Activated CD4-positive, alpha-beta T cell treated with anti-CD3 and anti-CD28 coated beads for 36 hours (primary cell): Measurements from ENCODE around the gene ELMO3. TPM values are rescaled to one million over a fixed set of nuclear protein-coding genes. Genes with fewer than 3 reads are reported as not detected.

Experiments used
- ATAC-seq: fragments of 200-7000 bp; cut with Tn5 transposase; one replicate; pipeline ENCODE4 v1.10.0; 2021; ENCODE audit warnings: mild to moderate bottlenecking, moderate library complexity
- CTCF ChIA-PET: fragments of 350-600 bp; sonication (Branson Sonifier 250); formaldehyde crosslinking; loops from one replicate; lab custom pipeline; 2021; ENCODE audit warnings: antibody characterized with exemption; lab: Charles Lee
- POLR2A ChIA-PET: fragments of 350-600 bp; sonication (Branson Sonifier 250); formaldehyde crosslinking; loops from one replicate; lab custom pipeline; 2021; ENCODE audit warnings: antibody characterized with exemption, inconsistent platforms; lab: Charles Lee
- DNase-seq: peaks from one replicate; pipeline ENCODE4 v3.0.0-alpha.2; 2020
- H3K27ac Mint-ChIP-seq: one replicate; pipeline ENCODE4 v1.8.0; 2021; ENCODE audit warnings: mixed read lengths
- H3K27me3 Mint-ChIP-seq: one replicate; pipeline ENCODE4 v1.8.0; 2021; ENCODE audit warnings: mixed read lengths
- H3K36me3 Mint-ChIP-seq: one replicate; pipeline ENCODE4 v1.8.0; 2021; ENCODE audit warnings: low read depth, mixed read lengths
- H3K4me1 Mint-ChIP-seq: one replicate; pipeline ENCODE4 v1.8.0; 2021; ENCODE audit warnings: mixed read lengths
- H3K4me3 Mint-ChIP-seq: one replicate; pipeline ENCODE4 v1.8.0; 2021; ENCODE audit warnings: mild to moderate bottlenecking, moderate library complexity, mixed read lengths
- H3K9me3 Mint-ChIP-seq: one replicate; pipeline ENCODE4 v1.8.0; 2021; ENCODE audit warnings: low read depth, mixed read lengths
- intact Hi-C, 2 experiments: fragments of 100-400 bp; cut with DNase I in 1 of 2; cut with micrococcal nuclease in 1 of 2; formaldehyde crosslinking; loops; one replicate each; pipeline versions ENCODE4 v1.14.2 to v1.15.1; 2022 to 2024; cut with DNase I, micrococcal nuclease
- total RNA-seq, 2 experiments: library from RNA; stranded (reverse); gene quantifications; one replicate each; pipeline ENCODE4 v1.2.3, GENCODE V29; 2021

Gene ELMO3
- total RNA-seq, 2 experiments from 2014 or later = 3.0 to 4.6 TPM

DNA sequence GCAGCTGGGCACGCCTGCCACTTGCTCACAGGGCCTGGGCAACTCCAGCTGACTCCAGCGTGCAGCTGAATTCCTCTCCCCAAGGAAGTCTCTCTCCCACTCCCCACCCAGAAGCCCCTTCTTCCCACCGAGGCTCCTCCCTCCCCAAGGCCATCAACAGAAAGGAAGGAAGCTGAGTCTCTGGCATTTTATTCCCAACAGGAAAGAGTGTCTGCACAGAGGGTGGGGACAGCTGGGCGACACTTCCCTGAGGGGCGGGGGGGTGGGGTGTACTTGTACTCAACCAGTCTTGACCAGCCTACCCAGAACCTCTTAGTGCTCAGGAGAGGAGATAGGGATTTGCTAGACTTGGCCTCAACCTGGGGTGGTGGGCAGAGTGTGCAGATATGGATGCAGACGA is 8.9 kb upstream of the ELMO3 start, which contains the start of gene EXOC3L1:
EXOC3L1 (minus strand) TSS at position 96 of the 400 bp plus-strand sequence. CDS start 460 bp downstream, outside the sequence.
- Mint-ChIP-seq H3K27ac (no peak within 1 kb of the TSS), H3K9me3 (no peaks in the 10 kb centered on the region), H3K4me3 (peak within 1 kb of the TSS; percentile 93), H3K4me1 (peaks cover 31% of the 10 kb centered on the region), H3K36me3 (peaks cover 19% of the 10 kb centered on the region), H3K27me3 (peaks cover 5% of the 10 kb centered on the region)
- CTCF ChIA-PET = interaction anchor here (0.7 to 1.6 kb wide), 4 partner anchors 9 to 173 kb away, joined by 3 to 6 read pairs (median 4); no protein-coding TSS in a partner anchor
- DNase-seq (no peak), ATAC-seq (no peak)
- POLR2A ChIA-PET = no interaction called here
- intact Hi-C loops = loop anchor here in 1 of 2 experiments (5.0 kb wide), 1 partner anchor 37 kb away; the partner anchor contains the start of gene TMEM208

DNA sequence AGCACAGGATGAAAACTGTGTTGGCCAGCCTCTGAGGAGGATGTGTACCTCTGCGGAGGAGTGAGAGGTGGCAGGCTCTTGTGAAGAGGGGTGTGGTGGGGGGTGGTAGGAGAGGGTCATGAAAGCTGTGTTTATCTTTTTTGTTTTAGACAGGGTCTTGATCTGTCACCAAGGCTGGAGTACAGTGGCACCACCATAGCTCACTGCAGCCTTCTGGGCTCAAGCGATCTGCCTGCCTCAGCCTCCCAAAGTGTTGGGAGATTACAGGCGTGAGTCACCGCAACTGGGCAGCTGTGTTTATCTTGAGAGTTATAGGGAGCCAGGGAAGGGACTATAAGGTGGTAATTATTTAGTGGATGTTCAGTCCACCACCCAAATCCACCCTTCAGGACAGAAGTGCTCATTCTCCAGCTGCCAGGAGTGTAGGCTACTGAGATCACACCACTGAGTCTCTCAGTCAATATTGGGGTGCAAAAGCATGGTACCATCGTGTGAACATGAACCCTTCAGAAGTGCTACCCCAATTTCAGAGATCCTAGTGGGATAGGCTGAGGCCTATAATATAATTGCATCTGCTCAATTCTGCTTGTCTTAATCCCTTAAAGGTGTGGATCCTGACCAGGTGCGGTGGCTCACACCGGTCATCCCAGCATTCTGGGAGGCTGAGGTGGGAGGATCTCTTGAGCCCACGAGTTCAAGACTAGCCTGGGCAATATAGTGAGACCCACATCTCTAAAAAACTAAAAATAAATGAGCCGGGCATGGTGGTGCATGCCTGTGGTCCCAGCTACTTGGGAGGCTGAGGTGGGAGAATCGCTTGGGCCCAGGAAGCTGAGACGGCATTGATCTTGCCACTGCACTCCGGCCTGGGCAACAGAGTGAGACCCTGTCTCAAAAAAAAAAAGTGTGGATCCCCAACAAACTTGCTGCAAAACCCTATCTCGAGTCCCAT is 8.2 kb upstream of the ELMO3 start:
- H3K36me3 Mint-ChIP-seq = peaks cover 26% of the 10 kb centered on the region
- H3K9me3 Mint-ChIP-seq = no peaks in the 10 kb centered on the region
- DNase-seq (no peak), ATAC-seq (no peak)
- H3K27ac Mint-ChIP-seq = peak overlapping the region; percentile 93
- POLR2A ChIA-PET = no interaction called here
- peaks cover 24% of the 10 kb centered on the region for H3K4me1 Mint-ChIP-seq
- no peaks in the 10 kb centered on the region for H3K27me3 Mint-ChIP-seq
- intact Hi-C loops = loop anchor here in 1 of 2 experiments (5.0 kb wide), 1 partner anchor 37 kb away; the partner anchor contains the start of gene TMEM208
- CTCF ChIA-PET = interaction anchor here (0.7 to 1.6 kb wide), 3 partner anchors 10 to 33 kb away, joined by 3 to 6 read pairs (median 4); no protein-coding TSS in a partner anchor
- peak overlapping the region; percentile 93 for H3K4me3 Mint-ChIP-seq

DNA sequence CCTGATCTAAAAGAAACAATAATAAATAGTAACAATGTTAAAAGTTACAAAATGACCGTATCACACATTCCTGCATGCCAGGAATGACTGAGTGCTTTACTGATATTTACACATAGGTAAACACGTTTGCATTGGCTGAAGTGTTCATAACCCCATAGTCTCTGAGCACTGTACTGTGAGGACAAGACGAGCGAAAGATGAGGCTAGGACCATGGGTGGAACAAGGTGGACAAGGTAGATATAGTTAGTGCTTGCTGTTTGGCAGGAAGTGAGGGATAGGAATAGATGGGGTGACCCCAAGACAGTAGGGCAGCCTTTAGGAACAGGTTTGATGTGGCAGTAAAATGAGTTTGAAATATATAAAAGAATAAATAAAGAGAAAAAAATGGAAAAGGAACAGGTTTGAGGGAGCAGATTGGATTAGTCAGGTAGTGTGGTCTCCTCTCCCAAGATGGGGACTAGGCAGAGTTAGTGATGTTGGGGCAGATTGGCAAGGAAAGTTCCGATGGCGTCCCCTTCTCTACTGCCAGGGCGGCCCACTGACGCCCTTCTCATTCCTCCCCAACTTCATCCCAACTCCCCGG is 7.4 kb upstream of the ELMO3 start:
- ChIA-PET POLR2A (no interaction called here), CTCF (interaction anchor here (1.3 kb wide), 1 partner anchor 36 kb away, joined by 5 read pairs; no protein-coding TSS in a partner anchor)
- Mint-ChIP-seq H3K27me3 (no peaks in the 10 kb centered on the region), H3K36me3 (peaks cover 33% of the 10 kb centered on the region), H3K9me3 (no peaks in the 10 kb centered on the region), H3K27ac (peak overlapping the region; percentile 93), H3K4me3 (peak overlapping the region; percentile 93), H3K4me1 (peaks cover 28% of the 10 kb centered on the region)
- DNase-seq = no peak
- ATAC-seq = peak; percentile 47
- intact Hi-C loops = loop anchor here in 1 of 2 experiments (5.0 kb wide), 1 partner anchor 36 kb away; the partner anchor contains the start of gene TMEM208

DNA sequence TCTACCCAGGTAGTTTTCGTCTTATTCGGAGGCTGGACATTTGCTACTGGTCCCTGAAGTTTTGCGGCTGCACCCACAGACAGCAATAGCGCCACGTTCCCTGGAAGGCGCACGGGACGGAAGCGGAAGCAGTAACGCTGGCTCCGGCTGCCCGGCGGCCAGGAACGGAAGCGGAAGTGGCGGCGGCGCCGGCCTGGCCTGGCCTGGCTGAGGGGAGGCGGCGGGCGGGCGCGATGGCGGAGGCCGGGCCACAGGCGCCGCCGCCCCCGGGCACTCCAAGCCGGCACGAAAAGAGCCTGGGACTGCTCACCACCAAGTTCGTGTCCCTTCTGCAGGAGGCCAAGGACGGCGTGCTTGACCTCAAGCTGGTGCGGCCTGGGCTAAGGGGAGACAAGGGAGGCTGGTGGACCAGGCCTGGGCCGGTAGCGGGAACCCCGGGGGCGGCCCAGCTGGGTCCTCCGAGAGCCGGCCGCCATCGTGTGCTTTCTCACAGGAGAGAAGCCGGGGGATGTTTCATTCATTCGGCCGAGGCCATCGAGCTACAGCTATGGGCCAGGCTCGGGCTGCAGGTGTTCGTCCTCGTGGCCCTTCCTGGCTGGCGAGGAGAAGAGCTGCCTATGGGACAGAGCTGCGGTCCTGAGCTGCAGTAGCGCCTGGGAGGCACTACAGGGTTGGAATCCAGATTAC is 6.8 kb upstream of the ELMO3 start, which contains the start of gene E2F4:
E2F4 (plus strand) TSS at position 161 of the 687 bp plus-strand sequence; CDS start at position 234, 73 bp downstream.
- Mint-ChIP-seq H3K4me3 (peak within 1 kb of the TSS; percentile 93), H3K27ac (peak within 1 kb of the TSS; percentile 93), H3K9me3 (no peaks in the 10 kb centered on the region), H3K27me3 (no peaks in the 10 kb centered on the region), H3K36me3 (peaks cover 39% of the 10 kb centered on the region), H3K4me1 (peaks cover 32% of the 10 kb centered on the region)
- intact Hi-C loops = loop anchor here (1.0 to 5.0 kb wide), 8 partner anchors 9 to 468 kb away; partner anchors contain the start of genes MATCAP1 (in 2 of the 2), TMEM208 (in 2 of the 2), ACD (in 1 of the 2) and ATP6V0D1 (in 1 of the 2)
- CTCF ChIA-PET = interaction anchor here (0.8 to 1.3 kb wide), 2 partner anchors 33 to 37 kb away, joined by 3 to 5 read pairs; no protein-coding TSS in a partner anchor
- DNase-seq (peak; percentile 92), ATAC-seq (peak; percentile 96)
- POLR2A ChIA-PET = no interaction called here

DNA sequence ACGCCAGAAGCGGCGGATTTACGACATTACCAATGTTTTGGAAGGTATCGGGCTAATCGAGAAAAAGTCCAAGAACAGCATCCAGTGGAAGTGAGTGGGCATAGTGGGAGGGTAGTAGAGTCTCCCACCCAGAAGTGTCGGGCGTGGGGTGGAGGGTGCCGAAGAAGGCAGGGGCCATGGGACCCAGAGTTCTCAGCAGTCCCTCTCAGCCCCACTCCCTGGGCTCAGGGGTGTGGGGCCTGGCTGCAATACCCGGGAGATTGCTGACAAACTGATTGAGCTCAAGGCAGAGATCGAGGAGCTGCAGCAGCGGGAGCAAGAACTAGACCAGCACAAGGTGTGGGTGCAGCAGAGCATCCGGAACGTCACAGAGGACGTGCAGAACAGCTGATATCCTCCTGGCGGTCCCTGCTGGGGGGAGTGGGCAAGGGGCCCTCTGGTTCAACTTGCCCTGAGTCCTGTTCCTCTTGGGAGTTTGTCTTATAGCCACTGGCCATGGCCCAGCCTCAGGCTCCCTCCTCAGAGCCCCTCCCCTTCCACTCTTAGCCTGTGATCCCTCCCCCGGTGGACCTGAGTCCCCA is 6.1 kb upstream of the ELMO3 start:
- peaks cover 32% of the 10 kb centered on the region for H3K4me1 Mint-ChIP-seq
- intact Hi-C loops = loop anchor here (1.0 to 5.0 kb wide), 8 partner anchors 10 to 467 kb away; partner anchors contain the start of genes MATCAP1 (in 2 of the 2), TMEM208 (in 2 of the 2), ACD (in 1 of the 2) and ATP6V0D1 (in 1 of the 2)
- ATAC-seq = no peak
- peaks cover 43% of the 10 kb centered on the region for H3K36me3 Mint-ChIP-seq
- POLR2A ChIA-PET = no interaction called here
- CTCF ChIA-PET = interaction anchor here (0.6 to 1.3 kb wide), 5 partner anchors 33 to 465 kb away, joined by 3 to 5 read pairs (median 3); no protein-coding TSS in a partner anchor
- H3K27ac Mint-ChIP-seq = peak overlapping the region; percentile 90
- H3K27me3 Mint-ChIP-seq = no peaks in the 10 kb centered on the region
- H3K4me3 Mint-ChIP-seq = peak overlapping the region; percentile 93
- no peak for DNase-seq
- no peaks in the 10 kb centered on the region for H3K9me3 Mint-ChIP-seq

DNA sequence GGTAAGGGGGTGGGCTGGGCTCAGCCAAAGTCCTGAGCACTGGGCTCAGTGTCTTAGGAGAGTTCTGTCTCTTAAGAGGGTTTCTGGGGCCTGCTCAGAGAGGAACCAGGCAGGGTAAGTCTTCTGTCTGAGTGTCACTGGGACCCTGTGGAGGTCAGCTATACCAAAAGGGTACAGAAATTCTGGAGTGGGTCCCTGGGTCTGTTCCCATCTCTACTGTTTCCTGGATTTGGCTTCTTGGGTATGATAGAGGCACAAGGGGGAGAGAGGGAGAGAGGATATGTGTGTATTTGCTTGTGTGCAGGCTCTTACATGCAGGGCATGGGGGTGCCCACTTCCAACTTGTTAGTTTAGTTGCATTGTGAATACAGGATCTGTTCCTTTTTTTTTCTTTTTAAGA is 5.4 kb upstream of the ELMO3 start:
- Mint-ChIP-seq H3K27me3 (no peaks in the 10 kb centered on the region), H3K36me3 (peaks cover 49% of the 10 kb centered on the region), H3K4me1 (peaks cover 32% of the 10 kb centered on the region), H3K4me3 (peak overlapping the region; percentile 93), H3K27ac (peak overlapping the region; percentile 90), H3K9me3 (no peaks in the 10 kb centered on the region)
- intact Hi-C loops = loop anchor here (2.0 to 5.0 kb wide), 2 partner anchors 34 to 369 kb away; partner anchors contain the start of genes CTCF (in 1 of the 2) and TMEM208 (in 1 of the 2)
- ChIA-PET CTCF (interaction anchor here (0.6 to 0.9 kb wide), 4 partner anchors 33 to 464 kb away, joined by 3 read pairs; no protein-coding TSS in a partner anchor), POLR2A (no interaction called here)
- DNase-seq = no peak
- no peak for ATAC-seq

DNA sequence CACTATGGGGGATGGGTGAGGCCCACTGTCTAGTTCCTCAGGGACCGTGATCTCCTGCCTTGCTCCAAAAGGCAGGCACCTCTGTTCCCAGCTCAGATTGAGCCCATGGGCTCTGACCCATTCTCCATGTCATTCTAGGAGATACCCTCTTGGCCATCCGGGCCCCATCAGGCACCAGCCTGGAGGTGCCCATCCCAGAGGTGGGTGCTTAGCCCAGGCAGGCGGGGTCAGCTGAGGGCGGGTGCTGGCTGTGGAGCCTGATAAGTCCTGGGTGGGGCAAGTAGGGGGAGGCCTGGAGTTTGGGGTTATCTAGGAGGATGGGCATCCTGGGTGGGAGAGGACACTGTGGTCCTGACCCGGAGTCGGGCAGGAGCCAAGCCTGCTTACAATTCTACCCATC is 4.7 kb upstream of the ELMO3 start:
- no peak for ATAC-seq
- intact Hi-C loops = loop anchor here in 1 of 2 experiments (5.0 kb wide), 1 partner anchor 33 kb away; the partner anchor contains the start of gene TMEM208

DNA sequence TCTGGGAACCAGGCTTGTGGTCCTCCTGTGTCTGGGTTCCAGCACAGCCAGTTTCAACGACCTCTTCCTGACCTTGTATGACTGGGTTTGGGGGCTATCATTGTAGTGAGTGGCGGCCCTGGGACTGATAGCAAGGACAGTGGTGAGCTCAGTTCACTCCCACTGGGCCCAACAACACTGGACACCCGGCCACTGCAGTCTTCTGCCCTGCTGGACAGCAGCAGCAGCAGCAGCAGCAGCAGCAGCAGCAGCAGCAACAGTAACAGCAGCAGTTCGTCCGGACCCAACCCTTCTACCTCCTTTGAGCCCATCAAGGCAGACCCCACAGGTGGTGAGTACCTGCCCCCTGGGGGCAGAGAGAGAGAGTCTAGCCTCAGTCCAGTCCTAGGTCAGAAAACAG is 3.3 kb upstream of the ELMO3 start:
- Mint-ChIP-seq H3K27ac (no peak overlapping the region), H3K4me3 (no peak overlapping the region), H3K9me3 (no peaks in the 10 kb centered on the region), H3K27me3 (no peaks in the 10 kb centered on the region), H3K36me3 (peaks cover 52% of the 10 kb centered on the region), H3K4me1 (peaks cover 32% of the 10 kb centered on the region)
- CTCF ChIA-PET = no interaction called here
- ATAC-seq = no peak
- intact Hi-C loops = no loop called here
- POLR2A ChIA-PET = interaction anchor here (0.7 kb wide), 1 partner anchor 367 kb away, joined by 3 read pairs; no protein-coding TSS in a partner anchor
- DNase-seq = no peak

More for the DNA sequence above, 4.7 kb upstream of the ELMO3 start:
- peaks cover 32% of the 10 kb centered on the region for H3K4me1 Mint-ChIP-seq
- no peaks in the 10 kb centered on the region for H3K9me3 Mint-ChIP-seq
- ChIA-PET CTCF (interaction anchor here (1.0 kb wide), 1 partner anchor 10 kb away, joined by 3 read pairs; no protein-coding TSS in a partner anchor), POLR2A (no interaction called here)
- no peaks in the 10 kb centered on the region for H3K27me3 Mint-ChIP-seq
- peaks cover 49% of the 10 kb centered on the region for H3K36me3 Mint-ChIP-seq
- peak overlapping the region; percentile 93 for H3K4me3 Mint-ChIP-seq
- peak overlapping the region; percentile 90 for H3K27ac Mint-ChIP-seq
- DNase-seq = no peak

DNA sequence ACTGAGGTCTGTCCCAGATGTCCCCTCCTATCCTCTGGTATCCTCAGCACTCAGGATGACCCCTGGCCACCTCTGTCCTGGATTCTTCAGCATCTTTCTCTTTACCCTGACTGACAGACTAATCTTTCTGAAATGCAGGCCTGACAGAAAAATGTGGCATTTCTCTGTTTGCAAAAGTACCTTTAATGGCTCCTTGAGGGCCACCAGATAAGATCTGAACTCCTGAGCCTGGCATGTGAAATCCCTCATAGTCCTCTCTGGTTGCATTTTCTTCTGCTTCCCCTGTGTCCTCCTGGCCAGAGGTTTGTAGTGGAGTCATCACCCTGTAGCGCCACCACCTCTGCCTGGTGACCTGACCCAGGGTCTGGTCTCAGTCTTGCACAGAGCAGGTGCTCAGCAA is 2.0 kb upstream of the ELMO3 start:
- ATAC-seq (no peak), DNase-seq (no peak)
- CTCF ChIA-PET = interaction anchor here (0.5 to 2.0 kb wide), 3 partner anchors 10 to 60 kb away, joined by 3 to 7 read pairs (median 5); no protein-coding TSS in a partner anchor
- H3K4me3 Mint-ChIP-seq = no peak overlapping the region
- peaks cover 54% of the 10 kb centered on the region for H3K36me3 Mint-ChIP-seq
- H3K27ac Mint-ChIP-seq = no peak overlapping the region
- no peaks in the 10 kb centered on the region for H3K9me3 Mint-ChIP-seq
- H3K27me3 Mint-ChIP-seq = no peaks in the 10 kb centered on the region
- POLR2A ChIA-PET = no interaction called here
- peaks cover 27% of the 10 kb centered on the region for H3K4me1 Mint-ChIP-seq
- intact Hi-C loops = no loop called here

DNA sequence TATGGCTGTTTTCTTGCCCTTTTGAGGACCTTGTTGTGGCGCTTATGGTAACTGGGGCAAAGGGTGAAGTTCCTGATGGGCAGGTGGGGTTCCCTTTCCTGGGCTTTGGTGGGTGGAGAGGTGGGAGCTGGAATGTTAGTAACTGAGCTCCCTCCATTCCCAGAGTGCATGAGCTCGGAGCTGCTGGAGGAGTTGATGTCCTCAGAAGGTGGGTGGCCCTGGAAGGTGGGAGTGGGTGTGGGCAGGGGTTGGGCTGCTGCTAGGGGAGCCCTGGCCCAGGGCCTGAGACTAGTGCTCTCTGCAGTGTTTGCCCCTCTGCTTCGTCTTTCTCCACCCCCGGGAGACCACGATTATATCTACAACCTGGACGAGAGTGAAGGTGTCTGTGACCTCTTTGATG is 1.2 kb upstream of the ELMO3 start:
- ATAC-seq (no peak), DNase-seq (no peak)
- Mint-ChIP-seq H3K4me3 (no peak overlapping the region), H3K27me3 (no peaks in the 10 kb centered on the region), H3K4me1 (peaks cover 25% of the 10 kb centered on the region), H3K36me3 (peaks cover 55% of the 10 kb centered on the region), H3K9me3 (no peaks in the 10 kb centered on the region), H3K27ac (no peak overlapping the region)
- CTCF ChIA-PET = interaction anchor here (0.5 to 2.0 kb wide), 14 partner anchors 9 to 238 kb away, joined by 3 to 7 read pairs (median 4); partner anchors contain the start of genes SLC9A5 and TMEM208
- intact Hi-C loops = no loop called here
- POLR2A ChIA-PET = no interaction called here
